Neural cell (in vitro differentiated cells): Measurements from ENCODE around the gene RAPGEF4.

Experiments
- EP300 ChIP-seq: fragments of 450-650 bp; conservative IDR thresholded peaks from 2 replicates; pipeline ENCODE4 v1.6.1; 2014; ENCODE audit warnings: antibody characterized with exemption, mild to moderate bottlenecking, moderate library complexity; ENCODE audit not compliant: poor library complexity, severe bottlenecking
- EZH2 ChIP-seq: fragments of 200-600, 300-800 bp; shearing (Covaris generic), sonication (generic); IDR thresholded peaks from 2 replicates; pipeline ENCODE4 v1.6.1; 2014; ENCODE audit warnings: antibody characterized with exemption, low read length, borderline replicate concordance, mild to moderate bottlenecking; ENCODE audit not compliant: insufficient read depth, poor library complexity, severe bottlenecking
- MXI1 ChIP-seq: fragments of 450-650 bp; conservative IDR thresholded peaks from 2 replicates; pipeline ENCODE4 v1.6.1; 2014; ENCODE audit warnings: antibody characterized with exemption, mild to moderate bottlenecking; ENCODE audit not compliant: poor library complexity, severe bottlenecking
- POLR2AphosphoS5 ChIP-seq: IDR thresholded peaks from 2 replicates; pipeline ENCODE4 v1.6.1; 2012
- REST ChIP-seq: IDR thresholded peaks from 2 replicates; pipeline ENCODE4 v1.6.1; 2012; ENCODE audit warnings: borderline replicate concordance
- SMC3 ChIP-seq: fragments of 450-650 bp; conservative IDR thresholded peaks from 2 replicates; pipeline ENCODE4 v1.6.1; 2014; ENCODE audit warnings: antibody characterized with exemption, mild to moderate bottlenecking, moderate library complexity; ENCODE audit not compliant: poor library complexity
- TF ChIP-seq, protein P1 (sequence below): fragments of 450-650 bp; IDR thresholded peaks from 2 replicates; pipeline ENCODE4 v1.5.1; 2014; ENCODE audit warnings: antibody characterized with exemption, mild to moderate bottlenecking, moderate library complexity; ENCODE audit not compliant: poor library complexity, severe bottlenecking

DNA sequence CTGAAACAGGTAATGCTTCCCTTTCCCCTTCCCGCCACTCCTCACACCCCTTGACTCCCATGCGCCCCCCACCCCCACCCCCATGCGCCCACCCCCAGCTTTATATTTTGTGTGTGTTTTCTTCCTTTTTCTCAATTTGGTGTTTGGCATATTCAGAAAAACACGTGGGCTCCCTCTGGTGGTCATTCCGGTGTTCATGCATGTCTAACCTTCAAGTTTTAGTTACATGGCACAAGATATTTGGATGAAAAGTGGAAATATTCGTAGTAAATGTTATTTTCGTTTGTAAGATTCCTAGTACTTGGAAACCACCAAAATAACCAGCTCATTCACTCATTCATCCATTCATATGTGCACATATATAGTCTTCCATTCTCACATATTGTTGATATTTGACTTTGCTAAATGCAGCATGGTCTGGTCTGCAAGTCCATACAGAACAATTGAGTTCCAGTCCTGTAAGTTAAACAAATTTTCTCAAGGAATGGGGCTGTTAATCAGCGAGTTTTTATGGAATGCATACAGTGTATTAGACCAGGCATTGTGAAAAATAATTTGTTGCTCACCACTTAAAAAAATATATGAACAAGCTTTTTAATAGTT lies 196.4 kb downstream of the RAPGEF4 start:
- TF ChIP-seq, protein P1, sequence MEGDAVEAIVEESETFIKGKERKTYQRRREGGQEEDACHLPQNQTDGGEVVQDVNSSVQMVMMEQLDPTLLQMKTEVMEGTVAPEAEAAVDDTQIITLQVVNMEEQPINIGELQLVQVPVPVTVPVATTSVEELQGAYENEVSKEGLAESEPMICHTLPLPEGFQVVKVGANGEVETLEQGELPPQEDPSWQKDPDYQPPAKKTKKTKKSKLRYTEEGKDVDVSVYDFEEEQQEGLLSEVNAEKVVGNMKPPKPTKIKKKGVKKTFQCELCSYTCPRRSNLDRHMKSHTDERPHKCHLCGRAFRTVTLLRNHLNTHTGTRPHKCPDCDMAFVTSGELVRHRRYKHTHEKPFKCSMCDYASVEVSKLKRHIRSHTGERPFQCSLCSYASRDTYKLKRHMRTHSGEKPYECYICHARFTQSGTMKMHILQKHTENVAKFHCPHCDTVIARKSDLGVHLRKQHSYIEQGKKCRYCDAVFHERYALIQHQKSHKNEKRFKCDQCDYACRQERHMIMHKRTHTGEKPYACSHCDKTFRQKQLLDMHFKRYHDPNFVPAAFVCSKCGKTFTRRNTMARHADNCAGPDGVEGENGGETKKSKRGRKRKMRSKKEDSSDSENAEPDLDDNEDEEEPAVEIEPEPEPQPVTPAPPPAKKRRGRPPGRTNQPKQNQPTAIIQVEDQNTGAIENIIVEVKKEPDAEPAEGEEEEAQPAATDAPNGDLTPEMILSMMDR = peak; percentile 71
- TF ChIP-seq POLR2AphosphoS5 (no peak), EZH2 (no peak), EP300 (no peak), SMC3 (peak; percentile 75), REST (no peak), MXI1 (no peak)
